ENCODE results near the gene PLA2G2D. TPM values are rescaled to one million over a fixed set of nuclear protein-coding genes. Genes with fewer than 3 reads are reported as not detected.

The PLA2G2D gene
- total RNA-seq, 1 experiment from 2014 or later, result not detected

DNA sequence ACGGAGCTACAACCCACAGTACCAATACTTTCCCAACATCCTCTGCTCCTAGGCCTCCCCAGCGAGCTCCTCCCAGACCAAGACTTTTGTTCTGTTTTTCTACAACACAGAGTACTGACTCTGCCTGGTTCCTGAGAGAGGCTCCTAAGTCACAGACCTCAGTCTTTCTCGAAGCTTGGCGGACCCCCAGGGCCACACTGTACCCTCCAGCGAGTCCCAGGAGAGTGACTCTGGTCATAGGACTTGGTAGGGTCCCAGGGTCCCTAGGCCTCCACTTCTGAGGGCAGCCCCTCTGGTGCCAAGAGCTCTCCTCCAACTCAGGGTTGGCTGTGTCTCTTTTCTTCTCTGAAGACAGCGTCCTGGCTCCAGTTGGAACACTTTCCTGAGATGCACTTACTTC lies 28.7 kb downstream of the PLA2G2D start:
- H3K4me1 Mint-ChIP-seq (ENCODE audit: insufficient read depth, unreplicated experiment), result peaks cover 12% of the 10 kb centered on the region
- TF ChIP-seq CTCF (IDR thresholded peaks at IDR 0.05; ENCODE audit: unreplicated experiment), result no peak
- no peak overlapping the region for H3K27ac Mint-ChIP-seq (ENCODE audit: low read depth, unreplicated experiment)
- ChIA-PET POLR2A (no interaction called here), CTCF (interaction anchor here (0.6 to 1.6 kb wide), 5 partner anchors 8 to 103 kb away, joined by 3 to 6 read pairs (median 4); no protein-coding TSS in a partner anchor)
- peaks cover 11% of the 10 kb centered on the region for H3K27me3 Mint-ChIP-seq (ENCODE audit: insufficient read depth, unreplicated experiment)
- DNase-seq (ENCODE audit: unreplicated experiment), result no peak
- no peaks in the 10 kb centered on the region for H3K36me3 Mint-ChIP-seq (ENCODE audit: insufficient read depth, unreplicated experiment)
- no TSS peak for BruUV-seq (replicated peaks)
- no peak overlapping the region for H3K4me3 Mint-ChIP-seq (ENCODE audit: unreplicated experiment)
- no peaks in the 10 kb centered on the region for H3K9me3 Mint-ChIP-seq (ENCODE audit: unreplicated experiment)
- intact Hi-C loops (cut with micrococcal nuclease), result no loop called here

DNA sequence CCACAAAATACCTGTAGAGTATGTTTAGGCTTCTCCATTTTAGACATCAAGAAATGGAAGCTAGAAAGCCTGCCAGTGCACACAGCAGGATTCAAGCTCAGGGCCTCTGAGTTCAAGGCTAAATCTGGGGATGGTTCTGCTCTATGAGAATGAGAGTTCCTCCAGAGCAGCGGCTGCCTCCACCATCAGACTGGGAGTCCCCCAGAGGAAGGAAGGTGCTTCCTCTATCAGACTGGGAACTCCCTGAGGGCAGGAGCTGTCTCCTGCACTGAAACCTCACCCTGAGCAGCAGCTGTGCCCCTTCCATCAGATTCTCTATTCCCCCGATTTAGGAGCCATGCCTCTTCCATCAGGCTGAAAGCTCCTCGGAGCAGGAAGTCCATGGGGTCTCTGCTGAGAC lies 29.2 kb downstream of the PLA2G2D start:
- no peak overlapping the region for H3K4me3 Mint-ChIP-seq (ENCODE audit: unreplicated experiment)
- H3K9me3 Mint-ChIP-seq (ENCODE audit: unreplicated experiment), result no peaks in the 10 kb centered on the region
- CTCF ChIA-PET, result interaction anchor here (0.7 to 1.6 kb wide), 2 partner anchors 10 to 13 kb away, joined by 3 to 5 read pairs; no protein-coding TSS in a partner anchor
- H3K27me3 Mint-ChIP-seq (ENCODE audit: insufficient read depth, unreplicated experiment), result peaks cover 11% of the 10 kb centered on the region
- intact Hi-C loops (cut with micrococcal nuclease), result no loop called here
- no TSS peak for BruUV-seq (replicated peaks)
- H3K36me3 Mint-ChIP-seq (ENCODE audit: insufficient read depth, unreplicated experiment), result no peaks in the 10 kb centered on the region
- no peak overlapping the region for H3K27ac Mint-ChIP-seq (ENCODE audit: low read depth, unreplicated experiment)
- TF ChIP-seq CTCF (IDR thresholded peaks at IDR 0.05; ENCODE audit: unreplicated experiment), result no peak
- DNase-seq (ENCODE audit: unreplicated experiment), result no peak
- H3K4me1 Mint-ChIP-seq (ENCODE audit: insufficient read depth, unreplicated experiment), result peaks cover 12% of the 10 kb centered on the region
- POLR2A ChIA-PET, result no interaction called here

DNA sequence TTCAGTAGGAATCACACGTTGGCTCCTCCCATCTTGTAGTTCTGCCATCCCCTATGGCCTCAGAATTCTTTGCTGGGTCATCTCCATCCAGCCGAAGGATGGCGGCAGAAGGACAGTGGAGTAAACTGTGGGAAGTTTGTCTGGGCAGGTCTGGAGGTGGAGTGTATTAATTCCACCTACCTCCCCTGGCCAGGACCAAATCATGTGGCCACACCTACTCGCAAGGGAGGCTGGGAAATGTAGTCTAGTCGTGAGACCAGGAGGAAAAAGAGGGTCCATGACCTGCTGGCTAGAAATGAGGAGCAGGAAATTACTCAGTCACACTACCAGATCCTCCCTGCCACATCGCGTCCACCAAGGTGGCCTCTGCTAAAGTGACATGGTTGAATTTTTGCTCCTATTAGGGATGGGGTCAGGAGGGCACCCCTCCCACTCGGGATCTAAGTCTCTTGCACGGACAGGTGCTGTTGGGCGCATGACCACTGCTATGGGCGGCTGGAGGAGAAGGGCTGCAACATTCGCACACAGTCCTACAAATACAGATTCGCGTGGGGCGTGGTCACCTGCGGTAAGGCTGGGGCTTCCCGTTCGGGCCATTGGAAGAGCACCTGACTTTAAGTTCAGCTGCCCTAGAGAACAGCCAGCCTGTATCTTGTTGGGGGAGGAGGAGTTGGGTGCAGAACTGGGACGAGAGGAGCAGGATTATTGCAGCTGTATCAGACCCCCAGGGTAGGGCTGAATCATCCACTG lies 29.8 kb downstream of the PLA2G2D start:
- Mint-ChIP-seq H3K4me3 (ENCODE audit: unreplicated experiment) (no peak overlapping the region), H3K36me3 (ENCODE audit: insufficient read depth, unreplicated experiment) (no peaks in the 10 kb centered on the region), H3K27ac (ENCODE audit: low read depth, unreplicated experiment) (no peak overlapping the region), H3K9me3 (ENCODE audit: unreplicated experiment) (no peaks in the 10 kb centered on the region), H3K27me3 (ENCODE audit: insufficient read depth, unreplicated experiment) (peaks cover 11% of the 10 kb centered on the region), H3K4me1 (ENCODE audit: insufficient read depth, unreplicated experiment) (peaks cover 12% of the 10 kb centered on the region)
- TF ChIP-seq CTCF (IDR thresholded peaks at IDR 0.05; ENCODE audit: unreplicated experiment), result no peak
- POLR2A ChIA-PET, result no interaction called here
- CTCF ChIA-PET, result interaction anchor here (0.7 to 1.6 kb wide), 2 partner anchors 11 to 12 kb away, joined by 3 to 5 read pairs; no protein-coding TSS in a partner anchor
- BruUV-seq (replicated peaks), result no TSS peak
- intact Hi-C loops (cut with micrococcal nuclease), result no loop called here
- DNase-seq (ENCODE audit: unreplicated experiment), result no peak

DNA sequence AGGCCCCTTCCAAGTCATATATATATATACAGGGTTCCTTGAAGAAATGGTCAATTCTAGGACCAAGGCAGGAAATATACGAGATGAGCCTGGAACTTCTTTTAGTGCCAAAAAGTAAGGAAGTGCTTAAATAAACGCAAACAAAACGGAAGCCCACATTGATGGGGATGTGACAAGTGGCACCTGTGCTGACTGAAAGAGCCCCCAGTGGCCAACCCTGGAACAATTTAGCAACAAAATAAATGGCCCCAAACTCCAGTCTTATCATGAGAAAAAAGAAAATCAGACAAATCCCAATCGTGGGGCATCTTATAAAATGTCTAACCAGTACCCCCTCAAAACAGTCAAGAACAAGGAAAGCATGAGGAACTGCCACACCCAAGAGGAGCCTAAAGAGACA lies 31.7 kb downstream of the PLA2G2D start:
- POLR2A ChIA-PET, result no interaction called here
- no peaks in the 10 kb centered on the region for H3K36me3 Mint-ChIP-seq (ENCODE audit: insufficient read depth, unreplicated experiment)
- no TSS peak for BruUV-seq (replicated peaks)
- peak; percentile 12 for TF ChIP-seq CTCF (IDR thresholded peaks at IDR 0.05; ENCODE audit: unreplicated experiment)
- CTCF ChIA-PET, result no interaction called here
- H3K4me3 Mint-ChIP-seq (ENCODE audit: unreplicated experiment), result no peak overlapping the region
- H3K27ac Mint-ChIP-seq (ENCODE audit: low read depth, unreplicated experiment), result no peak overlapping the region
- intact Hi-C loops (cut with micrococcal nuclease), result no loop called here
- H3K27me3 Mint-ChIP-seq (ENCODE audit: insufficient read depth, unreplicated experiment), result peaks cover 1% of the 10 kb centered on the region
- H3K4me1 Mint-ChIP-seq (ENCODE audit: insufficient read depth, unreplicated experiment), result no peaks in the 10 kb centered on the region
- DNase-seq (ENCODE audit: unreplicated experiment), result no peak
- no peaks in the 10 kb centered on the region for H3K9me3 Mint-ChIP-seq (ENCODE audit: unreplicated experiment)

All from MCF 10A (cell line).